HUES64 (cell line): ENCODE results near the gene KRT6A.
"Not testable (repeated sequence)": the region's sequence is repeated elsewhere in the genome, so short reads cannot be mapped to it uniquely, and the experiment has no call there.

ENCODE experiments used
- H3K27ac ChIP-seq: 2 replicates; pipeline ENCODE4 v1.7.0; 2013; ENCODE audit warnings: low read depth, low read length, inconsistent platforms
- H3K27me3 ChIP-seq: 2 replicates; pipeline ENCODE4 v1.6.1; 2013; ENCODE audit warnings: mild to moderate bottlenecking, low read length; ENCODE audit not compliant: insufficient read depth
- H3K36me3 ChIP-seq: 2 replicates; pipeline ENCODE4 v1.6.1; 2013; ENCODE audit warnings: mild to moderate bottlenecking, low read length; ENCODE audit not compliant: insufficient read depth
- H3K4me1 ChIP-seq: 2 replicates; pipeline ENCODE4 v1.6.1; 2013; ENCODE audit warnings: mild to moderate bottlenecking, low read length, moderate library complexity; ENCODE audit not compliant: insufficient read depth
- H3K4me3 ChIP-seq: 2 replicates; pipeline ENCODE4 v1.5.1; 2013; ENCODE audit warnings: mild to moderate bottlenecking, low read length, moderate library complexity
- H3K9ac ChIP-seq: 2 replicates; pipeline ENCODE4 v1.6.1; 2013; ENCODE audit warnings: mild to moderate bottlenecking, low read depth, low read length
- H3K9me3 ChIP-seq: 2 replicates; pipeline ENCODE4 v1.6.1; 2013; ENCODE audit warnings: low read depth, low read length; ENCODE audit not compliant: insufficient read depth
- WGBS: fragments of 150-250, 120-280 bp; methylation state at CpG from one replicate; pipeline ENCODE4 v1.1.7; 2013; ENCODE audit warnings: missing lambda C conversion rate; 5-methylcytosine and 5-hydroxymethylcytosine counted together

KRT6A gene

GRCh38 chr12:52517005-52517835 lies 24.2 kb upstream of the KRT6A start:
- H3K4me1 ChIP-seq, result peaks cover 9% of the 10 kb centered on the region; the same call in 1 of the 2 replicates
- no peak overlapping the region for H3K4me3 ChIP-seq
- 97% methylated on average over 13 of the region's 14 CpGs for WGBS
- H3K27me3 ChIP-seq, result no peaks in the 10 kb centered on the region
- H3K9ac ChIP-seq, result no peak overlapping the region
- H3K9me3 ChIP-seq, result no peaks in the 10 kb centered on the region
- H3K27ac ChIP-seq, result no peak overlapping the region
- no peaks in the 10 kb centered on the region for H3K36me3 ChIP-seq

- Histone ChIP-seq H3K27ac (no peak overlapping the region), H3K4me3 (no peak overlapping the region), H3K9me3 (0 out of 2 replicates have a peak, but pooled peaks cover 3% of the 10 kb centered on the region), H3K4me1 (peaks cover 5% of the 10 kb centered on the region; the same call in 1 of the 2 replicates), H3K9ac (no peak overlapping the region), H3K36me3 (no peaks in the 10 kb centered on the region), H3K27me3 (no peaks in the 10 kb centered on the region)
- WGBS, result 95% methylated on average over 15 of the region's 15 CpGs
Measured at GRCh38 chr12:52515927-52516831, 23.1 kb upstream of the KRT6A start.

GRCh38 chr12:52515319-52515646 lies 22.2 kb upstream of the KRT6A start:
- no peaks in the 10 kb centered on the region for H3K36me3 ChIP-seq

GRCh38 chr12:52514471-52515318 lies 21.6 kb upstream of the KRT6A start:
- Histone ChIP-seq H3K4me1 (no peaks in the 10 kb centered on the region), H3K4me3 (no peak overlapping the region), H3K9ac (no peak overlapping the region), H3K9me3 (peaks cover 10% of the 10 kb centered on the region; the same call in 1 of the 2 replicates), H3K27me3 (no peaks in the 10 kb centered on the region), H3K36me3 (no peaks in the 10 kb centered on the region), H3K27ac (no peak overlapping the region)
- WGBS, result 92% methylated on average over 14 of the region's 14 CpGs

More at GRCh38 chr12:52515319-52515646, 22.2 kb upstream of the KRT6A start:
- H3K9me3 ChIP-seq, result peaks cover 10% of the 10 kb centered on the region; the same call in 1 of the 2 replicates
- WGBS, result 97% methylated on average over 1 of the region's 1 CpG
- H3K27ac ChIP-seq, result no peak overlapping the region
- H3K4me3 ChIP-seq, result no peak overlapping the region
- H3K27me3 ChIP-seq, result no peaks in the 10 kb centered on the region
- H3K9ac ChIP-seq, result no peak overlapping the region
- no peaks in the 10 kb centered on the region for H3K4me1 ChIP-seq

- H3K27me3 ChIP-seq, result no peaks in the 10 kb centered on the region
- no peaks in the 10 kb centered on the region for H3K36me3 ChIP-seq
- peaks cover 10% of the 10 kb centered on the region; the same call in 1 of the 2 replicates for H3K9me3 ChIP-seq
- H3K4me1 ChIP-seq, result no peaks in the 10 kb centered on the region
- H3K27ac ChIP-seq, result no peak overlapping the region
- no peak overlapping the region for H3K9ac ChIP-seq
- 96% methylated on average over 6 of the region's 6 CpGs for WGBS
- no peak overlapping the region for H3K4me3 ChIP-seq
Measured at GRCh38 chr12:52513736-52514135, 20.7 kb upstream of the KRT6A start.

GRCh38 chr12:52508211-52508610 lies 15.2 kb upstream of the KRT6A start:
- Histone ChIP-seq H3K9ac (no peak overlapping the region), H3K36me3 (no peaks in the 10 kb centered on the region), H3K27me3 (no peaks in the 10 kb centered on the region), H3K4me3 (no peak overlapping the region), H3K4me1 (0 out of 2 replicates have a peak, but pooled peaks cover 4% of the 10 kb centered on the region), H3K27ac (no peak overlapping the region), H3K9me3 (peaks cover 10% of the 10 kb centered on the region; the same call in 1 of the 2 replicates)
- WGBS, result 92% methylated on average over 5 of the region's 5 CpGs

GRCh38 chr12:52506858-52507715 lies 14.0 kb upstream of the KRT6A start:
- H3K27ac ChIP-seq, result no peak overlapping the region
- peaks cover 10% of the 10 kb centered on the region; the same call in 1 of the 2 replicates for H3K9me3 ChIP-seq
- 51% methylated on average over 4 of the region's 4 CpGs for WGBS
- no peak overlapping the region for H3K4me3 ChIP-seq
- H3K9ac ChIP-seq, result no peak overlapping the region
- no peaks in the 10 kb centered on the region for H3K27me3 ChIP-seq
- 0 out of 2 replicates have a peak, but pooled peaks cover 4% of the 10 kb centered on the region for H3K4me1 ChIP-seq
- no peaks in the 10 kb centered on the region for H3K36me3 ChIP-seq

GRCh38 chr12:52502877-52503276 lies 9.8 kb upstream of the KRT6A start:
- Histone ChIP-seq H3K9ac (no peak overlapping the region), H3K27ac (no peak overlapping the region), H3K36me3 (no peaks in the 10 kb centered on the region), H3K27me3 (no peaks in the 10 kb centered on the region), H3K4me3 (no peak overlapping the region), H3K9me3 (no peaks in the 10 kb centered on the region), H3K4me1 (0 out of 2 replicates have a peak, but pooled peaks cover 4% of the 10 kb centered on the region)
- WGBS, result no CpG with 5 or more reads among the region's 1 CpG

- no peaks in the 10 kb centered on the region for H3K36me3 ChIP-seq
- peaks cover 7% of the 10 kb centered on the region for H3K4me1 ChIP-seq
- 94% methylated on average over 7 of the region's 7 CpGs for WGBS
- no peak overlapping the region for H3K9ac ChIP-seq
- H3K4me3 ChIP-seq, result no peak overlapping the region
- H3K27ac ChIP-seq, result no peak overlapping the region
- no peaks in the 10 kb centered on the region for H3K27me3 ChIP-seq
- no peaks in the 10 kb centered on the region for H3K9me3 ChIP-seq
Measured at GRCh38 chr12:52501490-52501889, 8.4 kb upstream of the KRT6A start.

GRCh38 chr12:52500574-52500973 lies 7.5 kb upstream of the KRT6A start:
- not testable (repeated sequence) for H3K36me3 ChIP-seq, H3K27me3 ChIP-seq, H3K9me3 ChIP-seq, H3K27ac ChIP-seq, H3K9ac ChIP-seq, H3K4me3 ChIP-seq
- WGBS, result 93% methylated on average over 6 of the region's 6 CpGs
- H3K4me1 ChIP-seq, result peaks cover 16% of the 10 kb centered on the region
